Activated T-helper 1 cell treated with Interleukin-2 at 50 U/mL for 16 hours (primary cell): ENCODE measurements around the gene SDR39U1.

Source experiments
- DNase-seq: peaks from one replicate; pipeline ENCODE4 v3.0.0-alpha.2; 2020; ENCODE audit warnings: low read depth

SDR39U1 gene

DNA sequence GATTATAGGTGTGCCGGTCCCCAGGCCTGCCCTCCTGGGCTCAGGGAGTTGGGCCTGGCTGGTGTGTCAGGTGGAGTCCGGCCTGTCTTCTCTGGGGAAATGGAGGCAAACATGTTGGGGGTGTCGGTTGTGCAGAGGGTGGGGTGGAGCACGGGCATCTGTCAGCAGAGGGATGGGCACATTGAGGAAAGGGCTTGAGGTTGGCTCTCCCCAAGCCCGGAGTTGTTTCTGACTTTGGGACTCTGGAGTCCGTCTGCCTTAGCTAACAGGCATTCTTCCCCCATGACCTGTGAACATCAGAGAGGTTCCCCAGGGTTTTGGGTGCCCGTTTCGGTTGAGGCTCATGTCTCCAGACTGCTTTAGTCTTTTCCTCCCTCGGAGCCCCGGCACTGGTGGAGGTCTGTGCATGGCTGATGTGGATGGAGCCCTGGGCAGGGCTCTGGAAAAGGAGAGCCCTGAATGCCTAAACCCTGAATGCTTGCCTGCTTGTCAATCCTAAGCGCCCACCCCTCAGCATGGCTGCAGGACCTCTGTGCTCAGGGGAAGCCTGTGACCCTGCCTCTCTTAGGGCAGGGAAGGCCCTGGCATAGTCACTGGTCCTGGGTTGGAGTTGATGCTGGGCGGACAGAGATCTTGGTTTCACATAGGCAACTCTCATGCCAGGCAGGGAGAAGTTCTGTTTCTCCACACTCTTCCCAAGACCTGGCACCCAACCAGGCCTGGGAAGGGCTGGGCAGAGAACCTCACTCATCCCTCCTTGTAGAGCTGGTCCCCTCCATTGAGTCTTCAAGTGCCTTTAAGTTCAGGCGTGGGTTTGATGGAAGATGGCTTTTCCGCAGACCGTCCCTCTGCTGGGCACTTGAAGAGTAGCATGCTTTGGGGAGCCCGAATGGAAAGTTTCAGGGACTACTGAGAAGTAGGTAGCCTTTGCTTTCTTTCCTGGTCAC is 30.9 kb downstream of the SDR39U1 start:
- DNase-seq = no peak

- no peak for DNase-seq
These were observed 32.6 kb downstream of the SDR39U1 start for GRCh38 chr14:24409956-24410355.

DNA sequence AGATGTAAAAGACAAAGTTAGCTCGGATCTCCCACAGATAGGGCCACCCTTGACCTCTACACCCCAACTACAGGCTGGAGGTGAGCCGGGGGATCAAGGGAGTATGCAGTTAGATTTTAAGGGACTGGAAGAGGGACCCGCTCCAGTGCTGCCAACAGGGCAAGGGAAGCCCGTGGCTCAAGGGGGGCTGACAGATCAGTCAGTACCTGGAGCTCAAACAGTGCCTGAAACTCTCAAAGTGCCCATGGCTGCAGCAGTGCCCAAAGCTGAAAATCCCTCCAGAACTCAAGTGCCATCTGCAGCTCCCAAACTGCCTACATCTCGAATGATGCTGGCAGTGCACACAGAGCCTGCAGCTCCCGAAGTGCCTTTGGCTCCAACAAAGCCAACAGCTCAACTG is 33.4 kb downstream of the SDR39U1 start:
- no peak for DNase-seq

DNA sequence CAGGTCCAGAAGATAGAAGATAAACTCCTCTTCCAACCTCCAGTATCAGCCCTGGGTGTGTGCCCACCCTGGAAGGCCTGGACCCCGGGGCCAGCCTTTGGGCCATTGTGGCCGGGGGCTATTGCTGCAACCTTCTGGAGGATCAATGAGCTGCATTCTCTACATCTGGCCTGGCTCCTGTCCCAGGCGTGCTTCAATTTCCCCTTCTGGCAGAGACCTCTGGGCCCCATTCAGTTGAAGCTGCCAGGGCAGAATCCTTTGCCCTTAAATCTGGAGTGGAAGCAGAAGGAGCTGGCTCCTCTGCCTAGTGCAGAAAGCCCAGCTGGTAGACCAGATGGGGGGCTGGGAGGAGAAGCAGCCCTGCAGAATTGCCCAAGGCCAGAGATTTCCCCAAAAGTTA is 33.8 kb downstream of the SDR39U1 start:
- DNase-seq = no peak

DNA sequence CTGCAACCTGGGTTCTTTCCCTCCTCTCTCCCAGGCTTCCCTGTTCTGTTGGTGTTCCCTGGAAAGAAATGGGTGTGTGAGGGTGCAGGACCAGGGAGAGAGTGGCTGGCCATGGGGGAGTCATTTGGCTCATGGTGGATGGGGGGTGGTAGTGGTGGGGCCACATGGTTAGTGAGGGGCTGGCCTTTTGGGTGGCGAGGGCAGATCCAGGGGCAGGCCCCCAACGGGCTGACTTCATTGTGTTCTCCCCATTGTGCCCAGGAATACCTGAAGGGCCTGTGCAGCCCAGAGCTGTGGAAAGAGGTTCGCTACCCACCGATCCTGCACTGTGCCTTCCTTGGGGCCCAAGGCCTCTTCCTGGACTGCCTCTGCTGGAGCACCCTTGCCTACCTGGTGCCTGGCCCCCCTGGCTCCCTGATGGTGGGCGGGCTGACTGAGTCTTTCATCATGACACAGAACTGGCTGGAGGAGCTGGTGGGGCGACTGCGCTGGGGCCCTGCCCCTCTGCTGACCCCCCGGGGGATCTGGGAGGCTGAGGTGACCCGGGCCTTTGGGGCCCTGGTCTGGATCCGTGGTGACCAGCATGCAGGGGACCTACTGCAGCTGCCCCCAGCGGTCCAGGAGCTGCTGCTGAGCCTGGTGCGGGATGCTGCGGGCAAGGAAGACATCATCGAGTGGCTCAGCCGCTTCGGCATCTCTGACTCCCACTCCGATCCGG is 34.8 kb downstream of the SDR39U1 start:
- no peak for DNase-seq

- DNase-seq = no peak
These were observed 36.2 kb downstream of the SDR39U1 start for GRCh38 chr14:24406416-24406815.

DNA sequence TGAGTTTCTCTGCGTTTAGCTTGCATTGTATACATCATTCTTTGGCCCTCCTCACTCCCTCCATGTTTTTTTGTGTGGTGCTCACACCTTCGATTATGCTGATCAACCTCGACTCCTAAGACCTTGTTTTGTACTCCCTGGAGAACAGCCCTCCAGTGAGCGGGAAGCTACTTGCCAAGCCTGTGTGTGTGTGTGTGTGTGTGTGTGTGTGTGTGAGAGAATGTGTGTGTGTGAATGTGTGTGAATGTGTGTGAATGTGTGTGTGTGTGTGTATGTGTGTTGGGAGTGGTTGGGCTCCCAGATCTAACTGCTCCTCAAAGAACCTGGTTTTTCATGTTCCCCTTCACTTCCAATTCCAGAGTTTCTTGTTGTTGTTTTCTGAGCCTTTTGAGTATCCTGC is 37.8 kb downstream of the SDR39U1 start:
- DNase-seq = no peak

- DNase-seq = no peak
These were observed 39.1 kb downstream of the SDR39U1 start for GRCh38 chr14:24403294-24403998.

- no peak for DNase-seq
These were observed 40.5 kb downstream of the SDR39U1 start for GRCh38 chr14:24401810-24402702.

DNA sequence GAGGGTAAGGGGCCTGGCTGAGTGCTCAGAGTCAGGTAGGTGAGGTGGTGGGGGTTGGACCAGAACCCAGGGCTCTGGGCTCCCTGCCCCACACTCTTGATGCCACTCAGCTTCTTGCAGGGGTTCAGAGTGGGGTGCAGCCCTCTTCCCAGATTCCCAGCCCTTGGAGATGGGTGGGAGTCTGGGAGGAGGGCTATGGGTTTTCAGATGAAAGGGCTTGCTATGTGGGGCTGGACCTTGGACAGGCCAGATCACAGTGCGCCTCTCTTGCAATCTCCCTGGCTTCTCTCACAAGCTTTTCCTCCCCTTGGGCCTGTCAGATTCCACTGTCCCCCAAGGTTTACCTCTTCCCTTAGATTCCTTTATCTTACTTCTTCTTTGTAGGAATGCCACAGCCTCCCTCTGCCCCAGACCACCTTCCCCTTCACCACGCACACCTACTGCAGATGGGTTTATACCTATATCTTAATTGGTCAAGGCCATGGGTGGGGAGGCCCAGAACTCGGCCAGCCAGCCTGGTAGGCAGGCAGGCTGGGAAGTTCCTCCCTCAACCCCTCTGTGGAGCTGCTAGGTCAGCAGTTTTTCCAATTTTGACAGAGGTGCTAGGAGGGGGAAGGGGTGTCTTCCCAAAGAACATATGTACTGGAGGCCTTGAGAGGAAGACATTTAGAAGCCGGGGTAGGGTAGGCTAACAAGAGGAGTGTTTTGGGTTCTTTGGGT is 42.4 kb downstream of the SDR39U1 start:
- DNase-seq = no peak

- no peak for DNase-seq
These were observed 43.1 kb downstream of the SDR39U1 start for GRCh38 chr14:24399447-24399822.

- peak; percentile 23 for DNase-seq
These were observed 43.7 kb downstream of the SDR39U1 start, which contains the start of gene NYNRIN for GRCh38 chr14:24398653-24399446. NYNRIN (plus strand) TSS chr14:24399003; CDS start chr14:24399247, 244 bp downstream.

GRCh38 chr14:24398293-24398652 is 44.3 kb downstream of the SDR39U1 start:
- DNase-seq = no peak

- no peak for DNase-seq
These were observed 44.8 kb downstream of the SDR39U1 start for GRCh38 chr14:24397639-24398292.

- no peak for DNase-seq
These were observed 46.7 kb downstream of the SDR39U1 start for GRCh38 chr14:24395609-24396582.

GRCh38 chr14:24394275-24394674 is 48.3 kb downstream of the SDR39U1 start:
- DNase-seq = no peak

- DNase-seq = no peak
These were observed 50.1 kb downstream of the SDR39U1 start for GRCh38 chr14:24392325-24393091.
